ENCODE results near the gene TLCD3B.

GRCh38 chr16:30017277-30017656 is 13.8 kb downstream of the TLCD3B start:
- TF ChIP-seq CTCF (IDR thresholded peaks at IDR 0.05) (no peak), POLR2A (IDR thresholded peaks at IDR 0.05) (no peak)
